H1 (cell line): Measurements from ENCODE around the gene KCNIP2. TPM values are rescaled to one million over a fixed set of nuclear protein-coding genes. Genes with fewer than 3 reads are reported as not detected.

Source experiments
- ASH2L ChIP-seq: fragments of 200-600, 300-600 bp; sonication (generic); IDR thresholded peaks from one replicate; pipeline ENCODE4 v1.7.1; 2017; ENCODE audit warnings: low read length
- ATF2 ChIP-seq: IDR thresholded peaks from 2 replicates; pipeline ENCODE4 v1.6.1; 2012; ENCODE audit warnings: low read length, inconsistent platforms
- CBX5 ChIP-seq: fragments of 300-800, 300-1000 bp; sonication (generic); IDR thresholded peaks from 2 replicates; pipeline ENCODE4 v1.7.1; 2016; ENCODE audit warnings: antibody characterized with exemption, low read length, low read depth
- EGR1 ChIP-seq: IDR thresholded peaks from 2 replicates; pipeline ENCODE4 v1.6.1; 2011; ENCODE audit warnings: low read depth, low read length, borderline replicate concordance
- FOSL1 ChIP-seq: IDR thresholded peaks from 2 replicates; pipeline ENCODE4 v1.6.1; 2011; ENCODE audit warnings: mild to moderate bottlenecking, low read depth, low read length, moderate library complexity; ENCODE audit not compliant: insufficient read depth
- KDM4A ChIP-seq: IDR thresholded peaks from one replicate; pipeline ENCODE4 v1.7.1; 2012; ENCODE audit warnings: low read depth, mild to moderate bottlenecking, moderate library complexity, low read length, inconsistent platforms; ENCODE audit not compliant: severe bottlenecking
- POLR2A ChIP-seq, 2 experiments: IDR thresholded peaks; 1 replicate in 1 of 2; 2 replicates in 1 of 2; pipeline ENCODE4 v1.6.1; 2011; ENCODE audit warnings: low read depth in 2 of 2, low read length in 2 of 2, mild to moderate bottlenecking in 2 of 2; ENCODE audit errors: control extremely low read depth in 1 of 2
- SAP30 ChIP-seq: fragments of 300-600 bp; sonication (generic); IDR thresholded peaks from 2 replicates; pipeline ENCODE4 v1.7.1; 2012; ENCODE audit warnings: low read length, moderate library complexity, mild to moderate bottlenecking, inconsistent platforms; ENCODE audit not compliant: insufficient read depth, insufficient replicate concordance
- TCF12 ChIP-seq: IDR thresholded peaks from 2 replicates; pipeline ENCODE4 v1.6.1; 2011; ENCODE audit warnings: low read depth, mild to moderate bottlenecking, low read length
- polyA plus RNA-seq, 7 experiments: library from polyadenylated mRNA; depleted of rRNA in 3 of 7; stranded (reverse) in 5 of 7; unstranded in 2 of 7; fragments of >200 nt in 5 of 7; fragments of 200-250 nt in 2 of 7; gene quantifications; 1 replicate in 5 of 7; 2 replicates in 1 of 7; 4 replicates in 1 of 7; pipeline versions ENCODE4 v1.2.1 to v1.2.3, GENCODE V29; 2011 to 2013; ENCODE audit warnings: missing spikeins in 2 of 7, mixed read lengths in 2 of 7
- total RNA-seq: library from RNA; stranded (reverse); fragmentation: NEBNext Ultra II Directional; extraction: Animal tissue kit (Norgen Biotek cat#: 25700); gene quantifications from 2 replicates; pipeline ENCODE4 v1.2.1, GENCODE V29; 2021

KCNIP2 gene
- total and polyA plus RNA-seq, 2 of the 8 experiments (the other 6 are each of a cell fraction or from before 2014, with no cell fraction given) = 2.7 to 6.0 TPM

- TF ChIP-seq ATF2 (no peak), TCF12 (no peak), EGR1 (no peak), ASH2L (no peak), SAP30 (no peak), CBX5 (no peak), POLR2A (IDR thresholded peaks at IDR 0.05; ENCODE audit: control extremely low read depth in 1 of 2, low read depth in 2 of 2, low read length in 2 of 2) (no peak), FOSL1 (no peak), KDM4A (no peak)
These were observed 2.3 kb upstream of the KCNIP2 start (continued) for GRCh38 chr10:101845893-101846292.
